Stimulated activated CD8-positive, alpha-beta memory T cell treated with anti-CD3 and anti-CD28 coated beads, Interleukin-7, amount 100 ng/mL, for 48 hours (primary cell): Measurements from ENCODE around the gene SLC6A8.

Experiments used
- DNase-seq, 2 donors: peaks; one replicate each; pipeline ENCODE4 v3.0.0-alpha.2; 2020; ENCODE audit warnings: low read depth in 1 of 2; ENCODE audit errors: extremely low read depth in 1 of 2

The SLC6A8 gene

DNA sequence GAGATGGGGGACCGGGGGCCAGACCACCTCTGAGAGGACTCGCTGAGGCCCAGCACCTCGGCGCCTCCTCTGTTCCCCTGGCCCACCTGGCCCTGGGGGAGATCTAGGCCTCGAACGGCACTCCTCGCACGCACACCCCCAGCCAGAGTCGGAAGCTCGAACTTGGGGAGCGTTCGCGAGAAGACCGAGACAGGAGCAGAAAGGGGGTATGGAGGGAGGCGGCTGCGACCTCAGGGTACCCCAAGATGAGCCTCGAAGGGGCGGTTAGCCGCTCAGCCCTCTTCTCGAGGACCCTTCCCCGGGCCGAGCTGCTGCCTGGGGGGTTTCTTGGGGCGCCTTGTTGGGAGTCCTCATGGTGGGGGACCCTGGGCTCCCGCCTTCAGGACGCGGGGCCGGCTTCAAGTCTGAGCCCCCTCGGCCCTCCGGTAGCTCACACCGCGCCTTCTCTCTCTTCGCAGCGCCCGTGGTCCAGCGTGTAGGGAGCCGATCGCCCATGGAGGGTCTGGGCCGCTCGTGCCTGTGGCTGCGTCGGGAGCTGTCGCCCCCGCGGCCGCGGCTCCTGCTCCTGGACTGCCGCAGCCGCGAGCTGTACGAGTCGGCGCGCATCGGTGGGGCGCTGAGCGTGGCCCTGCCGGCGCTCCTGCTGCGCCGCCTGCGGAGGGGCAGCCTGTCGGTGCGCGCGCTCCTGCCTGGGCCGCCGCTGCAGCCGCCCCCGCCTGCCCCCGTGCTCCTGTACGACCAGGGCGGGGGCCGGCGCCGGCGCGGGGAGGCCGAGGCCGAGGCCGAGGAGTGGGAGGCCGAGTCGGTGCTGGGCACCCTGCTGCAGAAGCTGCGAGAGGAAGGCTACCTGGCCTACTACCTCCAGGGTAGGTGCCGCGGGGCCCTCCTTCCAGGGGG lies 40.0 kb upstream of the SLC6A8 start:
- DNase-seq, result no peak

DNA sequence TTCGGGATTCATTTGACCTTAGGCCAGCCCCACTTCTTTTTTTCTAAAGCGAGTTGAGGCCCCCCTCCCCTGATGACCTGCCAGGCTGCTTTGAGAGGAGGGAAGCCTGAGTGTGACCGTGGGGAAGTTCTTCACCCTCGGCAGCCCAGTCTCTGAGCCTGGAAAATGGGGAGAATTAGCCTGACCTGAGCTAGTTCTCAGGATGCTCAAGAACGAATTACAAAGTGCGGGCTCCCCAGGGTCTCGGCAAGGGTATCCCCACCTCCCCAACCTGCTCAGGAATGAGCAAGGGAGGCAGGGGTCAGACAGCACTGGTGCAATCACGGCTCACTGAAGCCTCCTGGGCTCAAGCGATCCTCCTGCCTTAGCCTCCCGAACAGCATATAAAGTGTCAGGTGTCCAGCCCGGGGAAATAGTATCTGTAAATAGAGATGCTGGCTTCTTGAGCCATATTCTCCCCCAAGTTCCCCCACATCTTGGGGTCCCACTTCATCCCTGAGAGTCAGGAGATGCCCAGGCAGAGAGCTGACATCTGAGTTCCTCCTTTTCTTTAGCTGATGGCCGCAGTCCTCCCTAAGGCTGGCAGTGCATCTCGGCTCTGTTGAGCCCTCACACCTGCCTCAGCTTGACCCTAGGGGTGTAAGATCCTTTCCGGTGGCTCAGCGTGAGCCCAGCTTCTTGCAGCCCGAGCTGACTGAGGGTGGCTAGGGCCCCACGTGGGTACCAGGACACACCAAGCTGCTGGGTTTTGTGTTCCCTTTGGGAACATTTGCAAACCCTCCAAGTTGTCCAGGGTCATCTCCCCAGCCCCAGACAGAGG lies 39.2 kb upstream of the SLC6A8 start:
- DNase-seq, result no peak

DNA sequence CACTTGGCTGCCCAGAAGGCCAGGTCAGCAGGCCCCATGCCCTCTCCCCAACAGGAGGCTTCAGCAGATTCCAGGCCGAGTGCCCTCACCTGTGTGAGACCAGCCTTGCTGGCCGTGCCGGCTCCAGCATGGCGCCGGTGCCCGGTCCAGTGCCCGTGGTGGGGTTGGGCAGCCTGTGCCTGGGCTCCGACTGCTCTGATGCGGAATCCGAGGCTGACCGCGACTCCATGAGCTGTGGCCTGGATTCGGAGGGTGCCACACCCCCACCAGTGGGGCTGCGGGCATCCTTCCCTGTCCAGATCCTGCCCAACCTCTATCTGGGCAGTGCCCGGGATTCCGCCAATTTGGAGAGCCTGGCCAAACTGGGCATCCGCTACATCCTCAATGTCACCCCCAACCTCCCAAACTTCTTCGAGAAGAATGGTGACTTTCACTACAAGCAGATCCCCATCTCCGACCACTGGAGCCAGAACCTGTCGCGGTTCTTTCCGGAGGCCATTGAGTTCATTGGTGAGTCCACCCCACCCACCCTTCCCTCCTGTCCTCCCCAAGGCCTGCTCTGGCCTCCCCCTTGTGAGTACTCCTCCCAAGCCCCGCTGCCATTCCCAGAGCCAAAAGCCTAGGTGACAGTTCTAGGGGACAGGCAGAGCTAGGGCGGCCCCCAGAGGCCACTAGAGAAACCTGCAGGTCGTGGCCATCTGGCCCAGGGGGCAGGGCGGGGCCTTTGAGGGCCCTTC lies 38.4 kb upstream of the SLC6A8 start:
- no peak for DNase-seq

DNA sequence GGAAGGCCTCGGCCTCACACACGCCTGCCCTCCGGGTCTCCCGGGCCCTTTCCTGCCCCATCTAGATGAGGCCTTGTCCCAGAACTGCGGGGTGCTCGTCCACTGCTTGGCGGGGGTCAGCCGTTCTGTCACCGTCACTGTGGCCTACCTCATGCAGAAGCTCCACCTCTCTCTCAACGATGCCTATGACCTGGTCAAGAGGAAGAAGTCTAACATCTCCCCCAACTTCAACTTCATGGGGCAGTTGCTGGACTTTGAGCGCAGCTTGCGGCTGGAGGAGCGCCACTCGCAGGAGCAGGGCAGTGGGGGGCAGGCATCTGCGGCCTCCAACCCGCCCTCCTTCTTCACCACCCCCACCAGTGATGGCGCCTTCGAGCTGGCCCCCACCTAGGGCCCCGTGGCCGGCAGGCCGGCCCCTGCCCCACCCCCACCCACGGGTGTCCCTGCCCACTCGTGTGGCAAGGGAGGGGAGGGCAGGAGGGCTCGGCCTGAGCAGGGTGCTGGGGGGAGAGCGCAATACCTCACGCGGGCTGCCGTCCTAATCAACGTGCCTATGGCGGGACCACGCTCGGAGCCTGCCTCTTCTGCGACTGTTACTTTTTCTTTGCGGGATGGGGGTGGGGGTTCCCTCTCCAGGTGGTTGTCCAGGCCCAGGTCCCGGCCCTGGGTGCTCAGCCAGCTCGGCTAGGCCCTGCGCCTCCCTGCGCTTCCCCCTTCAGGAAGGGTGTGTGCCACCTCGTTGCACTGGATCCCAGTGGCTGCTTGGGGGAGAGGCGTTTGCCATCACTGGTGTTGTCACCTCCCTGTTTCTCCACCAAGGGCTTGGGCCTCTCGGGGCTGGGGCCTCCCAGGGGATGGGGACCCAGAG lies 37.6 kb upstream of the SLC6A8 start:
- no peak for DNase-seq

DNA sequence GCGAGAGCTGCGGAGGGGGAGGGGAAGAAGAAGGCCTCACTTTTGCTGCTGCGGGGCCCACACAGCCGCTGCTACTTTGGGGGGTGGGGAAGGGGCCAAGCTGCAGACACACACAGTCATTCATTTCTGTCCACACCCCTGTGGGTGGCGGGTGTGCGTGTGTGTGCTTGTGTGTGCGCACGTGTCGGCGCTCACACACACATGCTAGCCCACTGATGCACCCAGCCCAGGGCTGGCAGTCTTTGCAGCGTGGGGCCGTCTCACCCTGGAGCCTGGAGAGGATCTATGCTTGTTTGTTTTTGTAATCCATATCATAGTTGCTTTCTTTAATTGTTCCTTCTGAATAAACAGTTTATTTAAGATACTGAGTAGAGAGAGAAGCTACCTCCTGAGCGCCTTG lies 36.8 kb upstream of the SLC6A8 start:
- DNase-seq, result no peak

DNA sequence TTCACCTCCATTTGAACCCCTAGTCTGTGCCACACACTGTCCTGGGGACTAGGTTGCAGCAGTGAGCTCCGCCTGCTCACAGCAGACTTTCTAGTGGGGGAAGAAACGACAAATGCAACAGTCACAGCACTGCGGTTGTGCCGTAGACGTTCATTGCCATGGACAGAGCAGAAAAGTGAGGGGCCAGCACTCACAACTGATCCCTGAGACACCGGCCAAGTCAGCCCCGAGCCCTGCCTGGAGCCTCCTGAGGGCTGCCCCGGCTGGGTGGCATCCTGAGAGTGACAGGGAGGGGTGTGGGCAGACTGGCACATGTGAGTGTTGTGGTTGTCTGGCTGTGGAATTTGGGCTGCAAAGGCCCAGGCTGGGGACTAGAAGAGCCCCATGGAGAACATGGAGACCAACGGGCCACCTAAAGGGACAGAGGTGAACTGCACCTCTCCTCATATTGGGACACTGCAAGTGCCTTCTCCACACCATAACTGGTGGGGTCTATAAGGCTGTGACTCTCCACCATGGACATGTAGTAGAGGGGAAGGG lies 36.1 kb upstream of the SLC6A8 start:
- DNase-seq, result no peak

DNA sequence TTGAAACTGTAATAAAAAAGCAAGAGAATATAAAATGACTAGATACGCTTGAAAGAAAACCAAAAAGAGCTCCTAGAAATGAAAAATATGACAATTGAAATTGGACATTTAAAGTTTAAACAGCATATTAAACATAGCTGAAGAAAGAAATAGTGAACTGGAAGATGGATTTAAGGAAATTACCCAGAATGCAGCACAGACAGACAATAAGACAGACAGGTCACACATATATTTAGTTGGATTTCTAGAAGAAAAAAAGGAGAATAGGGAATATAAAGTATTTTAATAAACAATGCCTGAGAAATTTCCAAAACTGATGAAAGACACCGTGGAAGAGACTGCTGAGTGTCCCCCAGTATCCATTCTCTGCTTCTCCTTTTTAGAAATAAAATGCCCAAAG lies 34.2 kb upstream of the SLC6A8 start:
- no peak for DNase-seq

DNA sequence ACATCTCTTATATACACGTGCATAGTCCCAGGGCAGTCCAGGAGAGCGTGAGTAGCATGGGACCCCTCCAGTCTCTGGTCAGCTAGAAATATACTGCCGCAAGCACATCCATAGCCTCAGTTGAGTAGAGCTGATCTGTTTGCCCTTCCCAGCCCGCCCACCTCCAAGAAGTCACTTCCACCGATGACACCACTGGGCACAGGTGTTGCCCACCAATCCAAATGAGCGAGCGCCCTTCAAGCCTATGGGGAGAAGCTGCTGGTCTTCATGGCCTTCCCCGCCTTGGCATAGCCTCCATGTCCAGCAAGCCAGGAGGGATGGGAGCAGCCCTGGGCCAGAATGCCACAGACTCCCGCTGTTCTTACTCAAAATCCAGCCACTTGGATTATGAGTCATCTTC lies 30.6 kb upstream of the SLC6A8 start:
- no peak for DNase-seq

DNA sequence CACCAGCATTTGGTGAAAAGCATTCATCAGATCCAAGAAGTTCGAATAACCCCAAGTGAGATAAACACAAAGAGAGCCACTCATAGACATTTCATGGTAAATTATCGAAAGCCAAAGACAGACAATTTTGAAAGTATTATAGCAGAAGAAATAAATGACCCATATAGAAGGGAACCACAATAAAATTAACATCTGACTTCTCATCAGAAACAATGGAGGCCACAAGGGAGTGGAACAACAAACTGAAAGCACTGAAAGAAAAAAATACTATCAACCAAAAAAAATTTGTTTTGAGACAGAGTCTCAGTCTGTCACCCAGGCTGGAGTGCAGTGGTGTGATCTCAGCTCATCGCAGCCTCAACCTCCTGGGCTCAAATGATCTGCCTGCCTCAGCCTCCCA lies 28.5 kb upstream of the SLC6A8 start:
- no peak for DNase-seq

DNA sequence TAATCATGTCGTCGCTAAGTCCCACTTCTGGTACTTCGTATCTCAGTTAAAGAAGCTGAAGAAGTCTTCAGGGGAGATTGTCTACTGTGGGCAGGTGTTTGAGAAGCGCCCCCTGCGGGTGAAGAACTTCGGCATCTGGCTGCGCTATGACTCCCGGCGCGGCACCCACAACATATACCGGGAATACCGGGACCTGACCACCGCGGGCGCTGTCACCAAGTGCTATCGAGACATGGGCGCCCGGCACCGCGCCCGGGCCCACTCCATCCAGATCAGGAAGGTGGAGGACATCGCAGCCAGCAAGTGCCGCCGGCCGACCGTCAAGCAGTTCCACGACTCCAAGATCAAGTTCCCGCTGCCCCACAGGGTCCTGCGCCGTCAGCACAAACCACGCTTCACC lies 25.5 kb upstream of the SLC6A8 start:
- DNase-seq, result no peak

DNA sequence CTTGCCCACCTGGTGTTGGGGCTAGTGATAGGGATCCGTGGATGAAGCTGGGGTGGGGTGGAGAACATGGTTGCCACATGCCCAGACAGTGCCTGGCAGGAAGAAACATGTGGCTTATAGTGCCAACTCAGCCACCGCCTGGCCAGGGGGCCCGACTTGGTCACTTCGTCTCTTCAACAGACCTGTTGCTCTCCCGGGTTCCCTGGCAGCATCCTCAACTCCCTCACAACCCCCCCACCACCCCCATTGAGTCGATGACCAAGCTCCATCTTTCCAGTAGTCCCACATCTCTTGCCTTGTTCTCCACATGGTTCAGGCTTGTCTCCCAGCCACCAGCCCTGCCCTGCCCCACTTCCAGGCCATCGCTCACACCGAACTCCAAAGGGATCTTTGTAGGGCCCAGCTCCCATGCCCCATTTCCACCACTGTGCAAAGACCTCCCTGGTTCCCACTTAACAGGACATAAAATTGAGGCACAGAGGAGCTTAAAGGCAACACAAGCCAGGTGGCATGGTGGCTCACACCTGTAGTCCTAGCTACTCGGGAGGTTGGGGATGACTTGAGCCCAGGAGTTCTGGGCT lies 21.9 kb upstream of the SLC6A8 start:
- no peak for DNase-seq

DNA sequence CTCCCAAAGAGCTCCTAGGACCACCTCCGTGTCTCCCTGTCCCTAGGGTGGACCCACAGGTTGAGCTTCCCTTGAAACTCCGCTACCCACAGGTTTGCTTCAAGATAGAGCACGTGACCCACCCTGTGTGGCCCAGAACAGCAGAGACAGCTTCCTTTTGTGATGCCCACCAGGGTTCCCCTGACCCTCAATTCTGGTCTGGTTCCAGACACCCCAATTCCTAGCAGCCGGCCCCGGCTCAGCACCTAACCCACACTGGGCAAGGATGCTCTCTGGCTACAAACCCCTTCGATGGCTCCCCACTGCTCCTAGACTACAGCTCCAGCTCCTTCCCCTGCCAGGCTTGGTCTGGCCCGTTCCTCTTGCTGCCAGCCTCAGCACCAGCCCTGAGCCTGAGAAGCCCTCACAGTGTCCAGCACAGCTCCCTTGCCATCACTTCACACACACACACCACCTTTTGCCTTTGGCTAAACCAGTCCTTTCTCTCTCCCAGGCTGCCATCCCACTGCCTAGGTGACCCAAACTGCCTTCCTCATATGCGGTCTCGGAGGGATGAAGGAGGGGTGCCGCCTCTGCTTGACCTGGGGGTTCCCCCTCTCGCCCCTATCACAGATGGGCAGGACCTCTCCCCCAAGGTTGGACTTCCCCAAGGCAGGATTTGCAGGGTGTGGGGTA lies 20.3 kb upstream of the SLC6A8 start:
- DNase-seq, result no peak

DNA sequence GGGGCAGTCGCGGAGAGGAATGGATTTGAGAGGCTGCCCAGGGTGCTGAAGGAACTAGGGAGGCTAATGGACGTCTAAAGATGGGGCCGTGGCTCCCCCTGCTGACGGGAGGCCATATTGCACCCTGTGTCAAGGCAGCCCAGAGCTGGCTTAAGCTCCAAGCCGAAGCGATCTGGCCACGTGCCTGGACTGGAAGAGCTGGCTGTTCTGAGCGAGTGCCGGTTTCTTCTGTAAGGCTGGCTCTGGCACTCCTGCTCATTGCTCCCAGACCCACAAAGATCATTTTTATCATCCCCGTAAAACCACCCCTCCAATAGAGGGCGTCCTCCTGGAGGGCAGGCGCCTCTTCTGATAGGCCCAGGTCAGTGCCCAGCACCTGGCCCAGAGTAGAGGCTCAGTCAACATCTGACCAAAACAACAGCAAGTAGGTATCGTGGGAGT lies 19.8 kb upstream of the SLC6A8 start:
- DNase-seq, result peak; percentile 45 to 52

DNA sequence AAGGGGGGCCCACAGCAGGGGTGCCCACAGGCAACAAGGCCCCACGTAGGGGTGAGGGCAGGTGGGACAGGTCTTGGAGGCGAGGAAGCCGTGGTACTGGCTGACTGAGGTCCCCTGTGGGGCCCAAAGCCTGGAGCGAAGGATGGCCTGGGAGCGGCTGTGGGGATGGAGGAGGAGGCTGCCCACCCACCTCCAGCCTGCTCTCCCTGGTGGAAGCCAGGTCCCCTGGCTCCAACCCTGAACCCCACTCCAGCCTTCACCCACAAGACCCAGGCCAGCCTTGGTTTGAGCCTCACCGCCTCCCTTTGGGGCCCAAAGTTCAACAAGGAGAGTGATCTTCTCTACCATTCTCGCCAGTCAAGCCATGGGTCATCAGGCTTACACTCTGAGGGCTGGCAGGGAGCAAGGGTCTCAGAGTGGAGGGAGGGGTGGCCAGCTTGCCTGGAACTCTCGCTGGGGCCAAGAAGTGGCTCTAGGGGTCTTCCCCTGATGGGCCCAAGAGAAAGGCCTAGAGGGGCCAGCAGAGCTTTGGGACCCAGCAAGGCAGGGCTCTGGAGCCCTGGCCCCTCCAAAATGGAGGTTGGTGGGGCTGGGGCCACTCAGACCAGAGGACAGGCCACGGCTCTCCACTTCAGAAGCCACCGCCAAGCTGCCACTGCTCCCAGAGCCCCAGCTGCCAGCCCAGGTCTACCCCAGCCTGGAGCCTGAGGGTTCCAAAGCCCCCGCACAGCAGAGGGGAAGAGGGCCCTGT lies 19.1 kb upstream of the SLC6A8 start:
- DNase-seq, result no peak

DNA sequence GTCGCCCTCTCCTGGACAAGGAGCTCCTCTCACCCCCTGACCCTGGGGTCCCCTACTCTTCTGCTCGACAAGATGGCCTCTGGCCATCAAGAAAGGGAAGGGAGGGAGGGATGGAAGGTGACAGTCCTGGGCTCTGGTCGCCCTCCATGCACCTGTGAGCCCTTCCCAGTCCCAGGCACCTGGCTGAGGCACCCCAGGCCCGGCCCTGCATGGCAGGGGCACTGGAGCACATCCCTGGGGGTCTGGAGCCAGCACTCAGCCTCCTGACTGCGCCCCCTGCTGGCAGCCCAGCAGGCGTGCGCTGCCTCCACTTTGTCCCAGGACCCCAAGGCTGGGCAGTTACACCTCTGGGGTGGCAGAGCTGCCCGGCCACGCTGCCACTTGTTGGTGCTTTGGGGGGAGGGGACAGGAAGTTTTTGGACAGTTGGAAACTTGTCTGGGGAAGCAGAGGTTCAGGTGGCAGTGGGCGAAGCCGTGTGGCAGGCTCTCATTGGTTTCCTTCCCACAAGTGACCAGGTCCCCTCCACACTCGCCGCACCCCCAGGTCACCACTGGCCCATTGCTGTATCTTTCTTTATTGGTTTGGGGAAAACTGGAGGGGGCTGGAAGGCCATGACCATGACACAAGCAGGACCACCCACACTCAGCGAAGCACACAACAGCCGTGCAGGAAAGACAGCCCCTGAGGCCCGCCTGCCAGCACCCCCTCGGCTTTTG lies 18.4 kb upstream of the SLC6A8 start:
- peak in 1 of 2 donors; percentile 28 for DNase-seq

DNA sequence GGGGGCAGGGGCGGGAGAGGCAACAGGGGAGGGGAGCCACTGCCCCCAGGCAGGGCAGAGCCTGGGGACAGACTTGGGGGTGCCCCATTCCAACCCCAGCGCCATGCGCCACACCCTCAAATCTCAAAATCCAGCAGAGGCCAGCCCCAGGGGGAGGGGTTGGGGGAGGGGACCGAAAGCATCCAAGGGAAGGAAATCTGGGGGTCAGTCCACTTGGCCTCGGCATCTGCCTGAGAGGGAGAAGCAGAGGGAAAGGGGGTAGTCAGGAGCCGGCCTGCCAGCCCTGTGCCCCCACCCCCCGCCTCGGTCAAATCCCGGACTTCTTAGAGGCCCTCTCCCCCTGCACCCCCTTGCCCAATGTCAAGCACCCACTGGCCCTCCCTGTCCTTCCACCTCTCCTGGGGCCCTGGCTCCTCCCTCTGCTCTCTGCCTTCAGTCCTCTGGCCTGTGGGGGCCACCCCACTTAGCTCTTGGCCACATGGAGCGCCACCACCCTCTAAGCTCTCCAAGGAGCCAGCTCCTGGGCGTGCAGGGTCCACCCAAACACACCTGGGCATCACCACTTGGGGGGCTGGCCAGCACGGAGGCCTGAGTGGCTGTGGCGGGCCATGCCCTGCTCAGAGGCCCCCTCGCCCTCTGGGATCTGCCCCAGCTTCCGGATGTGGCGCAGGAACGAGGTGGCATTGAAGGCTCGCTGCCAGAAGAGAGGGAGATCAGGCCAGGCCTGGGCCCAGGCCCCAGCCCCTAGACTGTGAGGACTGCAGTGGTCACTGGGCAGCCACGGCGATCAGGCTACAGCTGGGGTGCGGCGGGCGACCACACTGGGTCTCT lies 17.6 kb upstream of the SLC6A8 start:
- DNase-seq, result no peak
